ENCODE measurements around the gene LAMA5. TPM values are rescaled to one million over a fixed set of nuclear protein-coding genes. Genes with fewer than 3 reads are reported as not detected.

The LAMA5 gene
- total and polyA plus RNA-seq, 2 donors = 40.4 to 162 TPM

GRCh38 chr20:62365814-62366369 is 1.2 kb downstream of the LAMA5 start:
- Histone ChIP-seq H3K4me1 (ENCODE audit: insufficient read depth) (peaks cover 2% of the 10 kb centered on the region), H3K36me3 (ENCODE audit: insufficient read depth) (no peaks in the 10 kb centered on the region)
- WGBS = 18% methylated on average over 10 of the region's 10 CpGs

GRCh38 chr20:62364911-62365736 is 2.0 kb downstream of the LAMA5 start:
- DNase-seq (ENCODE audit: extremely low spot score) = no peak
- Histone ChIP-seq H3K27ac (ENCODE audit: low read depth) (peak overlapping the region; percentile 75), H3K36me3 (ENCODE audit: insufficient read depth) (no peaks in the 10 kb centered on the region), H3K4me3 (ENCODE audit: low read depth, low read length) (peak overlapping the region; percentile 80), H3K4me1 (ENCODE audit: insufficient read depth) (peaks cover 2% of the 10 kb centered on the region)
- WGBS = 61% methylated on average over 27 of the region's 27 CpGs

More at GRCh38 chr20:62365814-62366369, 1.2 kb downstream of the LAMA5 start:
- no peak for DNase-seq (ENCODE audit: extremely low spot score)
- peak overlapping the region; percentile 80 for H3K4me3 ChIP-seq (ENCODE audit: low read depth, low read length)
- peak overlapping the region; percentile 91 for H3K27ac ChIP-seq (ENCODE audit: low read depth)

GRCh38 chr20:62363920-62364851 is 2.9 kb downstream of the LAMA5 start:
- no peak for DNase-seq (ENCODE audit: extremely low spot score)
- H3K27ac ChIP-seq (ENCODE audit: low read depth) = peak overlapping the region; percentile 75
- 67% methylated on average over 22 of the region's 22 CpGs for WGBS
- no peaks in the 10 kb centered on the region for H3K36me3 ChIP-seq (ENCODE audit: insufficient read depth)
- no peak overlapping the region for H3K4me3 ChIP-seq (ENCODE audit: low read depth, low read length)
- peaks cover 2% of the 10 kb centered on the region for H3K4me1 ChIP-seq (ENCODE audit: insufficient read depth)

GRCh38 chr20:62362991-62363919 is 3.9 kb downstream of the LAMA5 start:
- Histone ChIP-seq H3K4me3 (ENCODE audit: low read depth, low read length) (no peak overlapping the region), H3K36me3 (ENCODE audit: insufficient read depth) (no peaks in the 10 kb centered on the region), H3K27ac (ENCODE audit: low read depth) (peak overlapping the region; percentile 27), H3K4me1 (ENCODE audit: insufficient read depth) (peaks cover 2% of the 10 kb centered on the region)
- WGBS = 59% methylated on average over 20 of the region's 20 CpGs
- no peak for DNase-seq (ENCODE audit: extremely low spot score)

- 79% methylated on average over 13 of the region's 13 CpGs for WGBS
- DNase-seq (ENCODE audit: extremely low spot score) = no peak
- Histone ChIP-seq H3K4me1 (ENCODE audit: insufficient read depth) (peaks cover 3% of the 10 kb centered on the region), H3K27ac (ENCODE audit: low read depth) (no peak overlapping the region), H3K36me3 (ENCODE audit: insufficient read depth) (no peaks in the 10 kb centered on the region), H3K4me3 (ENCODE audit: low read depth, low read length) (no peak overlapping the region)
Measured at GRCh38 chr20:62362590-62362940, 4.5 kb downstream of the LAMA5 start.

GRCh38 chr20:62361799-62362589 is 5.1 kb downstream of the LAMA5 start:
- H3K4me1 ChIP-seq (ENCODE audit: insufficient read depth) = peaks cover 8% of the 10 kb centered on the region
- H3K27ac ChIP-seq (ENCODE audit: low read depth) = peak overlapping the region; percentile 68
- no peak for DNase-seq (ENCODE audit: extremely low spot score)
- WGBS = 82% methylated on average over 34 of the region's 34 CpGs
- no peak overlapping the region for H3K4me3 ChIP-seq (ENCODE audit: low read depth, low read length)
- H3K36me3 ChIP-seq (ENCODE audit: insufficient read depth) = no peaks in the 10 kb centered on the region

GRCh38 chr20:62360854-62361798 is 6.0 kb downstream of the LAMA5 start:
- Histone ChIP-seq H3K27ac (ENCODE audit: low read depth) (peak overlapping the region; percentile 68), H3K4me3 (ENCODE audit: low read depth, low read length) (no peak overlapping the region), H3K4me1 (ENCODE audit: insufficient read depth) (peaks cover 8% of the 10 kb centered on the region), H3K36me3 (ENCODE audit: insufficient read depth) (no peaks in the 10 kb centered on the region)
- WGBS = 54% methylated on average over 25 of the region's 25 CpGs
- DNase-seq (ENCODE audit: extremely low spot score) = no peak

GRCh38 chr20:62359491-62360121 is 7.5 kb downstream of the LAMA5 start:
- Histone ChIP-seq H3K36me3 (ENCODE audit: insufficient read depth) (no peaks in the 10 kb centered on the region), H3K4me3 (ENCODE audit: low read depth, low read length) (no peak overlapping the region), H3K27ac (ENCODE audit: low read depth) (peak overlapping the region; percentile 74), H3K4me1 (ENCODE audit: insufficient read depth) (peaks cover 8% of the 10 kb centered on the region)
- no peak for DNase-seq (ENCODE audit: extremely low spot score)
- 57% methylated on average over 25 of the region's 25 CpGs for WGBS

- Histone ChIP-seq H3K4me1 (ENCODE audit: insufficient read depth) (peaks cover 8% of the 10 kb centered on the region), H3K36me3 (ENCODE audit: insufficient read depth) (no peaks in the 10 kb centered on the region), H3K4me3 (ENCODE audit: low read depth, low read length) (no peak overlapping the region), H3K27ac (ENCODE audit: low read depth) (peak overlapping the region; percentile 74)
- no peak for DNase-seq (ENCODE audit: extremely low spot score)
- 55% methylated on average over 16 of the region's 16 CpGs for WGBS
Measured at GRCh38 chr20:62359043-62359490, 8.0 kb downstream of the LAMA5 start.

- Histone ChIP-seq H3K4me1 (ENCODE audit: insufficient read depth) (peaks cover 6% of the 10 kb centered on the region), H3K36me3 (ENCODE audit: insufficient read depth) (no peaks in the 10 kb centered on the region), H3K4me3 (ENCODE audit: low read depth, low read length) (no peak overlapping the region), H3K27ac (ENCODE audit: low read depth) (peak overlapping the region; percentile 34)
- DNase-seq (ENCODE audit: extremely low spot score) = no peak
- WGBS = 64% methylated on average over 24 of the region's 24 CpGs
Measured at GRCh38 chr20:62358171-62359042, 8.7 kb downstream of the LAMA5 start.

Measured in urinary bladder (tissue), 4 donors.